Lower leg skin (tissue), 4 donors: Measurements from ENCODE around the gene MYH10. TPM values are rescaled to one million over a fixed set of nuclear protein-coding genes. Genes with fewer than 3 reads are reported as not detected.
"Not testable (repeated sequence)": the region's sequence is repeated elsewhere in the genome, so short reads cannot be mapped to it uniquely, and the experiment has no call there.

Source experiments
- DNase-seq, 2 donors: peaks; one replicate each; pipeline ENCODE4 v3.0.0-alpha.2; 2019; ENCODE audit warnings: low spot score in 2 of 2
- H3K4me3 ChIP-seq: fragments of 200-600 bp; sonication (generic); 2 replicates; pipeline ENCODE4 v1.5.1; 2017; ENCODE audit warnings: mild to moderate bottlenecking, low read depth; ENCODE audit not compliant: poor library complexity, severe bottlenecking
- POLR2A ChIP-seq, 2 donors: fragments of 450-650 bp; IDR thresholded peaks; one replicate each; pipeline ENCODE4 v1.6.1; 2016 to 2017; ENCODE audit warnings: antibody characterized with exemption in 2 of 2, mild to moderate bottlenecking in 1 of 2, moderate library complexity in 1 of 2
- WGBS, 2 donors: methylation state at CpG; one replicate each; pipeline ENCODE4 v1.1.5; 2018; 5-methylcytosine and 5-hydroxymethylcytosine counted together
- intact Hi-C: fragments of 100-400 bp; cut with DNase I; formaldehyde crosslinking; loops from one replicate; pipeline ENCODE4 v1.15.0; 2023; ENCODE audit warnings: low total_unique reads
- total RNA-seq, 4 donors: library from RNA; depleted of rRNA; stranded (reverse); fragments of >200 nt; gene quantifications; one replicate each; pipeline ENCODE4 v1.1.0, GENCODE V29; 2016
- TF ChIP-seq, protein P1 (sequence below), 3 donors: fragments of 450-650 bp; IDR thresholded peaks; one replicate each; pipeline ENCODE4 v1.5.1; 2016; ENCODE audit warnings: antibody characterized with exemption in 3 of 3, mild to moderate bottlenecking in 3 of 3, moderate library complexity in 2 of 3

Gene MYH10
- total RNA-seq, 4 donors from 2014 or later, result 6.7 to 17.2 (median 11.4) TPM

DNA sequence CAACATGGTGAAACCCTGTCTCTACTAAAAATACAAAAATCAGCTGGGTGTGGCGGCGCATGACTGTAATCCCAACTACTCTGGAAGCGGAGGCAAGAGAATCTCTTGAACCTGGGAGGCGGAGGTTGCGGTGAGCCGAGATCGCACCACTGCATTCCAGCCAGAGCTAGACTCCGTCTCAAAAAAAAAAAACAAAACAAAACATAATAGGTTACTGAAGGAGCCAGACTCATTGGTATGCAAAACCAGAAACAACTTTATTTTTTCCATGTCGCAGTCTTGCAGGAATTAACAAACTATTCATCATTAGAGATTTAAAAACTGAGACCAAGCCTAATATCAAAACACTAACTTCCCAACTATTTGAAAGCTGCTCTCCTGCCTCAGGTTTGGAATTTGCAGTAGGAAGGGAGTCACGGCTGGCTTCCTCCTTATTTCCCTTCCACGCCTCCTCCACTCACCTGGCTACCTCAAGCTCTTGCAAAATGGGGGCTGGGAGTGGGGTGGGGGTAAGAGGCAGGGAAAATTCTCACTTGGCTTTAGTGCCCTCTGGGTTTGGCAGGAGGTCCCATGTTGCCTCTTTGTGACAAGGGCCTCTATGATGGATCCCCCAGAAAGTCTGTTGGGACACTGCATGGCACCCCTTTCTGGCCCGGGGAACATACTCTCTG lies 34.1 kb upstream of the MYH10 start:
- H3K4me3 ChIP-seq, result no peak overlapping the region
- intact Hi-C loops, result no loop called here
- no peak for DNase-seq
- WGBS, 2 donors, result 80 to 91% methylated on average over 12 of the region's 12 CpGs
- no peak for TF ChIP-seq POLR2A (IDR thresholded peaks at IDR 0.05)
- TF ChIP-seq, protein P1, sequence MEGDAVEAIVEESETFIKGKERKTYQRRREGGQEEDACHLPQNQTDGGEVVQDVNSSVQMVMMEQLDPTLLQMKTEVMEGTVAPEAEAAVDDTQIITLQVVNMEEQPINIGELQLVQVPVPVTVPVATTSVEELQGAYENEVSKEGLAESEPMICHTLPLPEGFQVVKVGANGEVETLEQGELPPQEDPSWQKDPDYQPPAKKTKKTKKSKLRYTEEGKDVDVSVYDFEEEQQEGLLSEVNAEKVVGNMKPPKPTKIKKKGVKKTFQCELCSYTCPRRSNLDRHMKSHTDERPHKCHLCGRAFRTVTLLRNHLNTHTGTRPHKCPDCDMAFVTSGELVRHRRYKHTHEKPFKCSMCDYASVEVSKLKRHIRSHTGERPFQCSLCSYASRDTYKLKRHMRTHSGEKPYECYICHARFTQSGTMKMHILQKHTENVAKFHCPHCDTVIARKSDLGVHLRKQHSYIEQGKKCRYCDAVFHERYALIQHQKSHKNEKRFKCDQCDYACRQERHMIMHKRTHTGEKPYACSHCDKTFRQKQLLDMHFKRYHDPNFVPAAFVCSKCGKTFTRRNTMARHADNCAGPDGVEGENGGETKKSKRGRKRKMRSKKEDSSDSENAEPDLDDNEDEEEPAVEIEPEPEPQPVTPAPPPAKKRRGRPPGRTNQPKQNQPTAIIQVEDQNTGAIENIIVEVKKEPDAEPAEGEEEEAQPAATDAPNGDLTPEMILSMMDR (IDR thresholded peaks at IDR 0.05), result no peak

DNA sequence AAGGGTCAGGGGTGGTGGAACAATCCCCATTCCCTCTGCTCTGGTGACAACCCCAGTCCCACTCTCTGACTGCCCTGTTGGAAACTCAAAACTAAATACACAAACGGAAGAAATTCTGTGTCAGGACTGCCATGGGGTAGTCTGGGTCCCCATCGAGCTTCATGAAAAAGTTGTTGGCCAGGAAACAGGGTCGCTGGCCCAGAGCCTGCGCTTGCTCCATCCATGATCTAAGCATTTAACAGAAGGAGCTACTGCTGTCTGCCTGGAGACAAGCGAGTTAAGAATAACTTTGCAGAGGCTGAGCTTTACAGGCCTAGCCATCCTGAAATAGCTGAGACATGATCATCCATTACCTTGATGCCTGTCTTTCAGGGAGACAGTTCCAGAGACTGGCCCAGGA lies 32.4 kb upstream of the MYH10 start:
- 90 to 92% methylated on average over 5 of the region's 5 CpGs for WGBS, 2 donors
- no peak overlapping the region for H3K4me3 ChIP-seq
- no peak for TF ChIP-seq POLR2A (IDR thresholded peaks at IDR 0.05)
- TF ChIP-seq, protein P1 (IDR thresholded peaks at IDR 0.05), result no peak
- DNase-seq, result no peak
- intact Hi-C loops, result no loop called here

DNA sequence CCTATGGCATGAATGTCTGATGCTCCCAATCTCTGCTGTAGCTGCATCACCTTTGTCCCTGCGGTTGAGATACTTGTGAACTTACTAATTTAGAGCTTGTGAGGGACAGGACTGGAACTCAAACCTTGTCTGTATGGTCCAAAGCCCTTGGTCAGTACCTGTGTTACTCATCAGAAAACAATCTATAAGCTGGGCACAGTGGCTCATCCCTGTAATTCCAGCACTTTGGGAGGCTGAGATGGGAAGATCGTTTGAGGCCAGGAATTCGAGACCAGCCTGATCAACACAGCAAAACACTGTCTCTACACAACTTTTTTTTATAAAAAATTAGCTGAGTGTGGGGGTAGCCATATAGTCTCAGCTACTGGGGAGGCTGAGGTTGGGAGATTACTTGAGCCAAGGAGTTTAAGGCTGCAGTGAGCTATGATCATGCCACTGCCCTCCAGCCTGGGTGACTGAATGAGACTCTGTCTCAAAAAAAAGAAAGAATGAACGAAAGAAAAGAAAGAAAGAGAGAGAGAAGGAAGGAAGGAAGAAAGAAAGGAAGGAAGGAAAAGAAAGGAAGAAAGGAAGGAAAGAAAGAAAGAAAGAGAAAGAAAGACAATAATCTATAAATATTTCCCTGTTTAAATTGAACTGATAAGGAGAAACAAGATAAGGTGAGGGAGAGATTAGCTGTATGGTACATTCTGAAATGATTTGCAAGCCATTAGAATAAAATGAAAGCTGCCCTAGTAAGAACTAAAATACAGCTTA lies 31.7 kb upstream of the MYH10 start:
- no peak overlapping the region for H3K4me3 ChIP-seq
- TF ChIP-seq, protein P1 (IDR thresholded peaks at IDR 0.05), result no peak
- TF ChIP-seq POLR2A (IDR thresholded peaks at IDR 0.05), result no peak
- WGBS, 2 donors, result 89 to 90% methylated on average over 4 of the region's 4 CpGs
- intact Hi-C loops, result no loop called here
- no peak for DNase-seq

DNA sequence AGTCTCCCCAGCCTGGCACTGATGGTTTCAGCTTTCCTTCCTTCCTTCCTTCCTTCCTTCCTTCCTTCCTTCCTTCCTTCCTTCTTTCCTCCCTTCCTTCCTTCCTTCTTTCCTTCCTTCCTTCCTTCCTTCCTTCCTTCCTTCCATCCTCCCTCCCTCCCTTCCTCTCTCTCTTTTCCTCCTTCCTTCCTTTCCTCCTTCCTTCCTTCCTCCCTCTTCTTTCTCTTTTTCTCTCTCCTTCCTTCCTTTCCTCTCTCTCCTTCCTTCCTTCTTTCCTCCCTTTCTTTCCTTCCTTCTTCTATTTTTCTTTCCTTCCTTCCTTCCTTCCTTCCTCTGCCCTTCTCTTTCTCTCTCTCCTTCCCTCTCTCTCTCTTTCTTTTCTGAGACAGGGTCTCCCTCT lies 30.2 kb upstream of the MYH10 start:
- intact Hi-C loops, DNase-seq, H3K4me3 ChIP-seq: not testable (repeated sequence)

DNA sequence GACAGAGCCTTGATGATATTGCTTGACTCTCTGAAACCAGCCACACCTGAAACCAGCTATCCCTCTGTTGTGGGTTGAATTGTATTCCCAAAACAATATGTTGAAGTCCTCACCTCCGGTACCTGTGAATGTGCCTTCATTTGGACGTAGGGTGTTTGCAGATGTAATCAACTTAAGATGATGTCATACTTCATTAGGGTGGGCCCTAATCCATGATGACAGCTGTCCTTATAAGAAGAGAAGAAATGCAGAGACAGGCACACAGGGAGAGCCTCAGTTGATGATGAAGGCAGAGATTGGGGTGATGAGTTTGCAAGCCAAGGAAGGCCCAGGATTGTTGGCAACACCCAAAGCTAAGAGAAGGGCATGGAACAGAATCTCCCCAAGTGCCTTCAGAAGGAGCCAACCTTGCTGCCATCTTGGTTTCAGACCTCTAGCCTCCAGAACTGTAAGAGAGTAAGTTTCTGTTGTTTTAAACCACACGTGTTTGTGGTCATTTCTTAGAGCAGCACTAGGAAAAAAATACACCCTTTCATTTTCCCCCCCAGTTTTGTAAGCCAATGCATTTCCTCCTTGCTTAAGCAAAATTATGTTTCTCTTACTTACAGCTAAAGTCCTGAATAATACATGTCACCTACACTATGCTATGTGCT lies 29.4 kb upstream of the MYH10 start:
- no peak overlapping the region for H3K4me3 ChIP-seq
- intact Hi-C loops, result no loop called here
- WGBS, 2 donors, result 77 to 79% methylated on average over 3 of the region's 3 CpGs
- no peak for DNase-seq
- TF ChIP-seq, protein P1 (IDR thresholded peaks at IDR 0.05), result no peak
- no peak for TF ChIP-seq POLR2A (IDR thresholded peaks at IDR 0.05)

DNA sequence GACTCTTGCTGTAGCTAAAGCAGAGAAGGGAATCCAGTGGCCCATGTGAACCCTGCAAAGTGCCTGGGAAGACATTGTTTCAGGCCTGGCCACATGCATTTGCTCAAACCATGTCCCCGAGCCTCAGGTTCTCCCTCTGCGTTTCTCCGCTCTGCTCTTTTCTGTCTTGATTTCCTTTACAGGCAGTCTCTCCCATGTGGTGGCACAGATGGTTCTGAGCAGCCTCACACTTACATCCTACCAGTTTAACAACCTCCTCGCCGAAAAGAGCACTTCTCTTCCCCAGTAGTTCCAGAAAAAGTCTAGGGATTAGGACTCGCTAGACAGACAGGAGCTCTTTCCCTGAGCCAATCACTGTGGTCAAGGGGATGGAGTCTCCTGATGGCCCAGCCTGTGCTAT lies 28.3 kb upstream of the MYH10 start:
- DNase-seq, result no peak
- TF ChIP-seq POLR2A (IDR thresholded peaks at IDR 0.05), result no peak
- TF ChIP-seq, protein P1 (IDR thresholded peaks at IDR 0.05), result no peak
- WGBS, 2 donors, result 91 to 95% methylated on average over 6 of the region's 6 CpGs
- intact Hi-C loops, result no loop called here
- H3K4me3 ChIP-seq, result no peak overlapping the region
